HK-2 (cell line): ENCODE measurements around the gene PDZRN4.

Experiments
- DNase-seq: peaks from one replicate; pipeline ENCODE4 v3.0.0-alpha.2; 2018; ENCODE audit not compliant: unreplicated experiment

PDZRN4 gene

GRCh38 chr12:41452838-41453407, 264.8 kb downstream of the PDZRN4 start:
- no peak for DNase-seq

- DNase-seq: no peak
These were observed 265.3 kb downstream of the PDZRN4 start for GRCh38 chr12:41453409-41453808.

- no peak for DNase-seq
These were observed 271.2 kb downstream of the PDZRN4 start for GRCh38 chr12:41459111-41459905.

GRCh38 chr12:41459906-41460214, 271.7 kb downstream of the PDZRN4 start:
- no peak for DNase-seq

- no peak for DNase-seq
These were observed 272.8 kb downstream of the PDZRN4 start for GRCh38 chr12:41460906-41461305.

GRCh38 chr12:41462312-41462711, 274.2 kb downstream of the PDZRN4 start:
- no peak for DNase-seq

GRCh38 chr12:41465526-41465925, 277.4 kb downstream of the PDZRN4 start:
- DNase-seq: no peak

GRCh38 chr12:41466300-41466699, 278.2 kb downstream of the PDZRN4 start:
- no peak for DNase-seq

- DNase-seq: no peak
These were observed 278.7 kb downstream of the PDZRN4 start for GRCh38 chr12:41466802-41467201.

- no peak for DNase-seq
These were observed 279.6 kb downstream of the PDZRN4 start for GRCh38 chr12:41467591-41468325.

- no peak for DNase-seq
These were observed 280.2 kb downstream of the PDZRN4 start for GRCh38 chr12:41468341-41468740.

GRCh38 chr12:41468756-41469155, 280.6 kb downstream of the PDZRN4 start:
- DNase-seq: no peak

GRCh38 chr12:41473441-41473840, 285.3 kb downstream of the PDZRN4 start:
- no peak for DNase-seq

- DNase-seq: no peak
These were observed 285.9 kb downstream of the PDZRN4 start for GRCh38 chr12:41474001-41474400.

- no peak for DNase-seq
These were observed 288.6 kb downstream of the PDZRN4 start for GRCh38 chr12:41476499-41477439.

- DNase-seq: no peak
These were observed 291.3 kb downstream of the PDZRN4 start for GRCh38 chr12:41479426-41479825.

- no peak for DNase-seq
These were observed 297.1 kb downstream of the PDZRN4 start for GRCh38 chr12:41485203-41485602.

- peak; percentile 39 for DNase-seq
These were observed 298.6 kb downstream of the PDZRN4 start for GRCh38 chr12:41486718-41487117.

- DNase-seq: no peak
These were observed 307.9 kb downstream of the PDZRN4 start for GRCh38 chr12:41496009-41496408.

GRCh38 chr12:41497409-41497808, 309.3 kb downstream of the PDZRN4 start:
- no peak for DNase-seq

GRCh38 chr12:41504976-41505375, 316.9 kb downstream of the PDZRN4 start:
- no peak for DNase-seq

GRCh38 chr12:41507286-41507685, 319.2 kb downstream of the PDZRN4 start:
- DNase-seq: no peak
